ENCODE measurements around the gene S100PBP.
"Not testable (repeated sequence)": the region's sequence is repeated elsewhere in the genome, so short reads cannot be mapped to it uniquely, and the experiment has no call there.

Gene S100PBP

DNA sequence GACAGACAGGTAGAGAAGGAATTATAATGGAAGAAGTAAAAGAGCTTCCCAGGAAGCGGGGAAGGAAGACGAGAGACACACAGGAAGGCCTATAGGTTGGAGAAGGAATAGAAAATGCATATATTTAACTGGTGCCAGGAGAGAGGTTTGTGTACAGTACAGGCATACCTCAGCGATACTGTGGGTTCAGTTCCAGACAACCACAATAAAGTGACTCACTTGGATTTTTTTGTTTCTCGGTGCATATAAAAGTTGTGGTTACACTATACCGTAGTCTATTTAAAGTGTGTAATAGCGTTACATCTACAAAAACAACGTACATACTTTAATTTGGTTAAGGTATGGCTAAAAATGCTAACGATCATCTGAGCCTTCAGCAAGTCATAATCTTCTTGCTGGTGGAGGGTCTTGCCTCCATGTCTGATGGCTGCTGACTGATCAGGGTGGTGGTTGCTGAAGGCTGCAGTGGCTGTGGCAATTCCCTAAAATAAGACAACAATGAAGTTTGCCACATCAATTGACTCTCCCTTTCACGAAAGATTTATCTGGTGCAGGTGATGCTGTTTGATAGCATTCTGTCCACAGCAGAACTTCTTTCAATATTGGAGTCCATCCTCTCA is 16.2 kb upstream of the S100PBP start:
- Histone ChIP-seq H3K36me3 (replicated peaks; ENCODE audit: insufficient read depth, low read length) (no peaks in the 10 kb centered on the region; the same call in 1 of the 2 replicates), H3K4me1 (ENCODE audit: low read length) (no peaks in the 10 kb centered on the region)

GRCh38 chr1:32804460-32804859 is 13.0 kb upstream of the S100PBP start:
- H3K27me3 ChIP-seq (replicated peaks; ENCODE audit: insufficient read depth, low read length); H3K9me3 ChIP-seq (replicated peaks; ENCODE audit: insufficient read depth, low read length); H2AFZ ChIP-seq (ENCODE audit: low read length); H3K9ac ChIP-seq (ENCODE audit: low read length); H3K4me2 ChIP-seq (ENCODE audit: low read depth, low read length); DNase-seq; H3F3A ChIP-seq (ENCODE audit: insufficient read depth, low read length); H3K36me3 ChIP-seq (replicated peaks; ENCODE audit: insufficient read depth, low read length); H3K4me1 ChIP-seq (ENCODE audit: low read length); H3K9me2 ChIP-seq (replicated peaks; ENCODE audit: insufficient read depth, low read length); H4K20me1 ChIP-seq (ENCODE audit: insufficient read depth, low read length); H3K4me3 ChIP-seq (ENCODE audit: low read length); H3K27ac ChIP-seq (ENCODE audit: low read length): not testable (repeated sequence)
- peaks cover 67% of the 10 kb centered on the region for H3K79me2 ChIP-seq (ENCODE audit: low read length)

More for the DNA sequence above, 16.2 kb upstream of the S100PBP start:
- Histone ChIP-seq H2AFZ (ENCODE audit: low read length) (no peak overlapping the region), H3K9me3 (replicated peaks; ENCODE audit: insufficient read depth, low read length) (no peaks in the 10 kb centered on the region), H3K27ac (ENCODE audit: low read length) (no peak overlapping the region), H3K4me3 (ENCODE audit: low read length) (no peak overlapping the region), H3K79me2 (ENCODE audit: low read length) (peaks cover 45% of the 10 kb centered on the region), H3K27me3 (replicated peaks; ENCODE audit: insufficient read depth, low read length) (no peaks in the 10 kb centered on the region), H4K20me1 (ENCODE audit: insufficient read depth, low read length) (no peaks in the 10 kb centered on the region; the same call in 1 of the 2 replicates), H3F3A (ENCODE audit: insufficient read depth, low read length) (no peaks in the 10 kb centered on the region), H3K4me2 (ENCODE audit: low read depth, low read length) (no peak overlapping the region), H3K9me2 (replicated peaks; ENCODE audit: insufficient read depth, low read length) (no peaks in the 10 kb centered on the region), H3K9ac (ENCODE audit: low read length) (no peak overlapping the region)
- TF ChIP-seq, protein P1, sequence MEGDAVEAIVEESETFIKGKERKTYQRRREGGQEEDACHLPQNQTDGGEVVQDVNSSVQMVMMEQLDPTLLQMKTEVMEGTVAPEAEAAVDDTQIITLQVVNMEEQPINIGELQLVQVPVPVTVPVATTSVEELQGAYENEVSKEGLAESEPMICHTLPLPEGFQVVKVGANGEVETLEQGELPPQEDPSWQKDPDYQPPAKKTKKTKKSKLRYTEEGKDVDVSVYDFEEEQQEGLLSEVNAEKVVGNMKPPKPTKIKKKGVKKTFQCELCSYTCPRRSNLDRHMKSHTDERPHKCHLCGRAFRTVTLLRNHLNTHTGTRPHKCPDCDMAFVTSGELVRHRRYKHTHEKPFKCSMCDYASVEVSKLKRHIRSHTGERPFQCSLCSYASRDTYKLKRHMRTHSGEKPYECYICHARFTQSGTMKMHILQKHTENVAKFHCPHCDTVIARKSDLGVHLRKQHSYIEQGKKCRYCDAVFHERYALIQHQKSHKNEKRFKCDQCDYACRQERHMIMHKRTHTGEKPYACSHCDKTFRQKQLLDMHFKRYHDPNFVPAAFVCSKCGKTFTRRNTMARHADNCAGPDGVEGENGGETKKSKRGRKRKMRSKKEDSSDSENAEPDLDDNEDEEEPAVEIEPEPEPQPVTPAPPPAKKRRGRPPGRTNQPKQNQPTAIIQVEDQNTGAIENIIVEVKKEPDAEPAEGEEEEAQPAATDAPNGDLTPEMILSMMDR (IDR thresholded peaks at IDR 0.05; ENCODE audit: low read length): no peak
- no peak for TF ChIP-seq EZH2phosphoT487 (IDR thresholded peaks at IDR 0.05; ENCODE audit: low read length)
- TF ChIP-seq EZH2 (optimal IDR thresholded peaks at IDR 0.05; ENCODE audit: low read depth, low read length): no peak
- DNase-seq: no peak

GRCh38 chr1:32806290-32806689 is 11.2 kb upstream of the S100PBP start:
- H4K20me1 ChIP-seq (ENCODE audit: insufficient read depth, low read length): peaks cover 13% of the 10 kb centered on the region

More at GRCh38 chr1:32806290-32806689, 11.2 kb upstream of the S100PBP start:
- peaks cover 70% of the 10 kb centered on the region for H3K79me2 ChIP-seq (ENCODE audit: low read length)
- no peak overlapping the region for H3K4me2 ChIP-seq (ENCODE audit: low read depth, low read length)
- no peak overlapping the region for H3K4me3 ChIP-seq (ENCODE audit: low read length)
- H3K9me2 ChIP-seq (replicated peaks; ENCODE audit: insufficient read depth, low read length): no peaks in the 10 kb centered on the region
- H3F3A ChIP-seq (ENCODE audit: insufficient read depth, low read length): no peaks in the 10 kb centered on the region
- peaks cover 12% of the 10 kb centered on the region for H3K36me3 ChIP-seq (replicated peaks; ENCODE audit: insufficient read depth, low read length)
- no peaks in the 10 kb centered on the region for H3K27me3 ChIP-seq (replicated peaks; ENCODE audit: insufficient read depth, low read length)
- no peak overlapping the region for H2AFZ ChIP-seq (ENCODE audit: low read length)
- no peaks in the 10 kb centered on the region for H3K4me1 ChIP-seq (ENCODE audit: low read length)
- H3K27ac ChIP-seq (ENCODE audit: low read length): no peak overlapping the region
- H3K9me3 ChIP-seq (replicated peaks; ENCODE audit: insufficient read depth, low read length): no peaks in the 10 kb centered on the region
- no peak overlapping the region for H3K9ac ChIP-seq (ENCODE audit: low read length)
- no peak for DNase-seq
- TF ChIP-seq EZH2phosphoT487 (IDR thresholded peaks at IDR 0.05; ENCODE audit: low read length) (no peak), EZH2 (optimal IDR thresholded peaks at IDR 0.05; ENCODE audit: low read depth, low read length) (no peak)
- TF ChIP-seq, protein P1 (IDR thresholded peaks at IDR 0.05; ENCODE audit: low read length): no peak
